ENCODE measurements around the gene PGBD5.

The PGBD5 gene

DNA sequence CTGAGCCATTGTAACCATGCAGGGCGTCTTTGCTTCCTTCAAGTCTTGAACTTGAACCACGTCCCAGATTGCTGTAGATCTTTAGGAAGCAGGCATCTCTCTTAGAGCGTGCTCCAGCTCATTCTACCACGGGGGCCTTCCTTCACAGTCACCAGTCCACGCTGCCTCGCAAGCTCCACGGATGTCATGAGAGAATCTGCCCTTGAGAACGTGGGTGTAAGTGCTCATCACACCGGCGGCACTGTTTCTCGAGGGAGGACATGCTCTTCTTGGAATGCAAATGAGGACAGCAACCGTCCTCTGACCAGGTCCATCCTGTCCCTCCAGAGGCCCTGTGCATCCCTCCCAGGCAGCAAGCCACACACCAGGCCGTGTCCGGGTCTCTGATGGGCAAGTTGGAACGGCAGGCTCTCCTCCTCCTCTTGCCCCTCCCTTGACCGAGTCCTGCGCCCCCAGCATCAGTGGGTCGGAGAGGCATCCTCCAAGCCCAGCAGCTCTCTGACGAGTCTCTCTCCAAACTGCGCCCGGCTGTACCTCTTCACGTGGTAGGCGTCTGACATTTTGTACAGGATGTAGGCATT lies 103.1 kb downstream of the PGBD5 start:
- no peak for TF ChIP-seq CTCF (IDR thresholded peaks at IDR 0.05; ENCODE audit: low read depth, low read length)
- H3K4me3 ChIP-seq (ENCODE audit: low read depth, low read length), result no peak overlapping the region

GRCh38 chr1:230322421-230322756 lies 103.7 kb downstream of the PGBD5 start:
- no peak overlapping the region for H3K4me3 ChIP-seq (ENCODE audit: low read depth, low read length)
- no peak for TF ChIP-seq CTCF (IDR thresholded peaks at IDR 0.05; ENCODE audit: low read depth, low read length)

DNA sequence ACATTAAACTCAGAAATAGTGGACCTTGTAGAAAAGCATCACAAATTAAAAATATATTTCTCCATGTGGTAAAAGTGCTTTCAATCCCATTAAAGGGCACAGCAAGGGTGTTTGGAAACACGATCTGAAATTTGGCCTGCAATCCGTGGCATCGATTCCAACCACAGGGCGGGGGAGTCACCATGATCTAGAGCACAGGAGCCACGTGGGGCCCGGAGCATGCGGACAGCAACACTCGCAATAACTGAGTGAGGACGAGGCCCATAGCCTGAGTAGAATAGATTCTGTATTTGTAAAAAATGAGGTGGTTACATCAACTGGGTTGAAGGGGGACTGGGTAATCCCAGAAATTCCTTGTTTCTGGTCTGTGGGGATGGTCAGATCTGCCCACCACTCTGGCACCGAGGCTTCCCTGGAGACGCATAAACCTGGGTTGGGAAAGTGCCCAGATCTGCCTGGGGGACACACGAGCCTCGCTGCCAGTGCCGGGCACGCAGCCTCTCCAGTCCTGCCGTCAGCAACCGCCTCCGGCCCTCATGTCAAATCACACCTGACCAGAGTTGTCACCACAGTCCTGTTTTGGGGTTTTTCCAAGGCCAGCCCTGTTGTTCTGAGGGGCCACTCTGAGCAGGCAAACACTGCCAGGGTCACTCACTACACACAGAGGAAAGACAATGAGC lies 104.3 kb downstream of the PGBD5 start:
- H3K4me3 ChIP-seq (ENCODE audit: low read depth, low read length), result no peak overlapping the region
- no peak for TF ChIP-seq CTCF (IDR thresholded peaks at IDR 0.05; ENCODE audit: low read depth, low read length)

DNA sequence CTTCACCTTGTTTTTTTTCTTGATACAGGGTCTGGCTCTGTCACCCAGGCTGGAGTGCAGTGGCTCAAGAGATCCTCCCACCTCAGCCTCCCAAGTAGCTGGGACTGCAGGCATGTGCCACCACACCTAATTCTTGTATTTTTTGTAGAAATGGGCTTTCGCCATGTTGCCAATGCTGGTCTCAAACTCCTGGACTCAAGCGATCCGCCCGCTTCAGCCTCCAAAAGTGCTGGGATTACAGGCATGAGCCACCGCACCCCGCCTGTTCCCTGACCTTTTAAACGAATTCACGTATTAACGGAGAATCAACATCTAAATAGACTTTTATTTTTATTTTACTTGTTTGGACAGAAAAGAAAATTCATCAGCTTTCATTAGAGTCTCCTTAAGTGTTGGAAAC lies 104.8 kb downstream of the PGBD5 start:
- H3K4me3 ChIP-seq (ENCODE audit: low read depth, low read length), result no peak overlapping the region
- TF ChIP-seq CTCF (IDR thresholded peaks at IDR 0.05; ENCODE audit: low read depth, low read length), result no peak

GRCh38 chr1:230320804-230321203 lies 105.3 kb downstream of the PGBD5 start:
- H3K4me3 ChIP-seq (ENCODE audit: low read depth, low read length), result no peak overlapping the region
- TF ChIP-seq CTCF (IDR thresholded peaks at IDR 0.05; ENCODE audit: low read depth, low read length), result no peak

- H3K4me3 ChIP-seq (ENCODE audit: low read depth, low read length), result no peak overlapping the region
- TF ChIP-seq CTCF (IDR thresholded peaks at IDR 0.05; ENCODE audit: low read depth, low read length), result no peak
Measured at GRCh38 chr1:230319014-230319747, 107.0 kb downstream of the PGBD5 start.

Measured in WI38 (cell line).